GM21526 (cell line): ENCODE data around the gene SPARCL1.
"Not testable (repeated sequence)": the region's sequence is repeated elsewhere in the genome, so short reads cannot be mapped to it uniquely, and the experiment has no call there.

Experiments used
- ATAC-seq: cut with Tn5 transposase; IDR thresholded peaks from one replicate; pipeline ENCODE4 v1.9.1; 2021; ENCODE audit warnings: moderate library complexity; ENCODE audit not compliant: unreplicated experiment, low FRiP score

SPARCL1 gene

DNA sequence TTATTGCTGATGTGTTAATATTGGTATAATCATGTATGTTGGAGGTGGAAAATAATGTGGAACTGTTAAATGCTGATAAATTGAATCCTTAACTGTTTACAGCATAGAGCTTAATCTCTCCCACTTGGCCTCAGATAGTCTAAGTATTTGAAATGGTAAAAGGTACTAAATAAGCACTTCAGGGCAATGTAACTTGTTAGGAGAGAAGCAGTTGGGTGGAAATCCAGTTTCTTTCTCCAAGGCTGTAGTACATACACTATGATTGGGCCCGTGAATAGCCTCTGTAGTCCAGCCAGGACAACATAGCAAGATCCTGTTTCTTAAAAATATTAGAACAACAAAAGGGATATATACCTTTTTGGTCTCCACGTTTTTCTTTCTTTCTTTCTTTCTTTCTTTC lies 67.1 kb downstream of the SPARCL1 start:
- no peak for ATAC-seq

DNA sequence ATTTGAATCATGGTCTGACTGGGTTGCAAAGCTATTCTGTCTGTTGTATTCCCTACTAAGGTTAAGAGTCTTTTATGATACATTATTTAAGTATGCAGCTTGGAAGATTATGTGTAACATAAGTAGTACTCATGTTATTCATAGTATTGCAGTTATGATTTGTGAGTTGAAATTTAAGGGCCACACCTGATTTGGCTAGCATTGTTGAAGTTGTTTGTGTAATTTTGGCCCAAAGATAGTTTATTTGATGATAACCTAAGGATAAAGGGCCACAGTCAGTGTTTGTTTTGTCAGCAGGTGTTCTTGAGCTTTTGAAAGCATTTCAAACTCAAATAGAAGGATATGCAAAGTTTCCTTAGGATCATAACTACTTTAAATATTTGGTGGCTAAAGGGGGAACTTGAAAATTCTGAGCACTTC lies 67.9 kb downstream of the SPARCL1 start:
- no peak for ATAC-seq

DNA sequence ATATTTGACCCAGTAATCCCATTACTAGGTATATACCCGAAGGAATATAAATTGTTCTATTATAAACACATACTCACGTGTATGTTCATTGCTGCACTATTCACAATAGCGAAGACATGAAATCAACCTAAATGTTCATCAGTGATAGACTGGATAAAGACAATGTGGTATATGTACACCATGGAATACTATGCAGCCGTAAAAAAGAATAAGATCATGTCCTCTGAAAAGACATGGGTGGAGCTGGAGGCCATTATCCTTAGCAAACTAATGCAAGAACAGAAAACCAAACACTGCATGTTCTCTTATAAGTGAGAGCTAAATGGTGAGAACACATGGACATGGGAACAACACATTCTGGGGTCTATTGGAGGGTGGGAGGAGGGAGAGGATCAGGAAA lies 70.3 kb downstream of the SPARCL1 start:
- no peak for ATAC-seq

DNA sequence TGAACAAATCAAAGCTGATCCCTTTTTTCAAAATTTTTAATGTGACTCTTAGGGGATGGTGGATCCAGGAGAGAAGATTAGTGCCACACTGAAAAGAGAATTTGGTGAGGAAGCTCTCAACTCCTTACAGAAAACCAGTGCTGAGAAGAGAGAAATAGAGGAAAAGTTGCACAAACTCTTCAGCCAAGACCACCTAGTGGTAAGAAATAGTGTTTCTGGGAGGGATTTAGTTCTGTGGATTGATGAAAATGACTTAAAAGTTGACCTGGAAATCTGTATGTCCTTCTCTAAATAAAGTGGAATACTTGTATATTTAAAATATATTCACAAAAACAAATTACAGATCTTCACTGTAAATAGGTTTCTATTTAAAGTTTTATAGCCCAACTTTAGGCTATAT lies 77.6 kb downstream of the SPARCL1 start:
- no peak for ATAC-seq

DNA sequence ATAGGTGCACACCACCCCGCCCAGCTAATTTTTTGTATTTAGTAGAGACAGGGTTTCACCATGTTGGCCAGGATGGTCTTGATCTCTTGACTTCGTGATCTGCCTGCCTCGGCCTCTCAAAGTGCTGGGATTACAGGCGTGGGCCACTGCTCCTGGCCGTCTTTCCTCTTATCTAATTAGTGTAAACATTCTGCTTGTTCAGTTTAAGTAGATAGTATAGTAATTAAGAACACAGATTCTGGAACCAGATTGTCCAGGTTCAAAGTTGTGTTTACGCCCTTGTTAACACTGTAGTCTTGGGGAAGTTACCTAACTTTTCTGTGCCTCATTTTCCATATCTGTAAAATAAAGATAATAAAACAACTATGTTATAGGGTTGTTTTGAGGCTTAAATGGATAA lies 82.8 kb downstream of the SPARCL1 start:
- ATAC-seq, result not testable (repeated sequence)

DNA sequence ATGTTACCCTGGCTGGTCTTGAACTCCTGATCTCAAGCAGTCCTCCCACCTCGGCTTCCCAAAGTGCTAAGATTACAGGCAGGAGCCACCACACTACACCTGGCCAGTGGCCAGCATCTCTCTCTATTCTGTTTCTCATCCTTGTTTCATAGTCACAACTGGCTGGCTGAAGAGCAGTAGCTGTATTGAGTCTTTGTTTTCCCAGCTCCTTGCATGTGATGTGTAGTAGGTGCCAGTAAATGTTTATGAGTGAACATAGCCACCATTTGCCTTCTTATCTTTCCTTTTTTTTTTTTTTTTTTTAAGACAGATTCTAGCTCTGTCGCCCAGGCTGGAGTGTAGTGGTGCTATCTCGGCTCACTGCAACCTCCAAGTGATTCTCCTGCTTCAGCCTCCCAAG lies 83.2 kb downstream of the SPARCL1 start:
- no peak for ATAC-seq

DNA sequence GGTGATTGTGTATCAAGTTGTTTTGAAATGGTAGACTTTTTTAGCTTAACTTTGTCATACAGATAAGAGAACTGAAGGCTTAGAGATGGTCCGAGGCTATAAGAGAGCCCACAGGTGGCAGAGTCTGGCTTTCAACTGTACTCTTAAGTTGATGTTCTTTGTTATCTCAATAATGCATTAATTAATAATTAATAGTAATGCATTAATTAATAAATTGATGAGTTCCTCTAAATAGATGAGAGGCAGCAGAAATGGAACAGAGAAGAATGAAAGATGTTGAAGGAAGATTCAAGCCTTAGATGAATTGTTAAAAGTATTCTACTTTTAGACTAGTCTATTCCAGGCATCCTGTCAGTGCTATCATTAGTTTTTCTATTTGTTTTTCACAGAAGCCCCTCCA lies 84.4 kb downstream of the SPARCL1 start:
- ATAC-seq, result no peak

DNA sequence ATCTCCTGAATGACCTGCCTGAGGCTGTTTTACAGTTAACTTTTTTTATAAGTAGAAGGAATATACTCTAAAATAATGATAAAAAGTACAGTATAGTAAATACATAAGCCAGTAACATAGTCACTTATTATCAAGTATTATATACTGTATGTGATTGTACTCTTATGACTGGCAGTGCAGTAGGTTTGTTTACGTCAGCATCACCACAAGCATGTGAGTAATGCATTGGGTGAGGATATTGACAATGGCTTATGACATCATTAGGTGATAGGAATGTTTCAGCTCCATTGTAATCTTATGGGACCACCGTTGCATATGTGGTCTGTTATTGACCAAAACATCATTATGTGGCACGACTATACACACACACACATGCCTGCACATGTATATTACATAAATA lies 86.3 kb downstream of the SPARCL1 start:
- no peak for ATAC-seq

GRCh38 chr4:87433342-87433741 lies 95.8 kb downstream of the SPARCL1 start:
- ATAC-seq, result no peak

GRCh38 chr4:87430038-87430437 lies 99.1 kb downstream of the SPARCL1 start:
- no peak for ATAC-seq

GRCh38 chr4:87428979-87429378 lies 100.2 kb downstream of the SPARCL1 start:
- ATAC-seq, result no peak

- ATAC-seq, result no peak
These were observed 101.7 kb downstream of the SPARCL1 start for GRCh38 chr4:87427518-87427868.

DNA sequence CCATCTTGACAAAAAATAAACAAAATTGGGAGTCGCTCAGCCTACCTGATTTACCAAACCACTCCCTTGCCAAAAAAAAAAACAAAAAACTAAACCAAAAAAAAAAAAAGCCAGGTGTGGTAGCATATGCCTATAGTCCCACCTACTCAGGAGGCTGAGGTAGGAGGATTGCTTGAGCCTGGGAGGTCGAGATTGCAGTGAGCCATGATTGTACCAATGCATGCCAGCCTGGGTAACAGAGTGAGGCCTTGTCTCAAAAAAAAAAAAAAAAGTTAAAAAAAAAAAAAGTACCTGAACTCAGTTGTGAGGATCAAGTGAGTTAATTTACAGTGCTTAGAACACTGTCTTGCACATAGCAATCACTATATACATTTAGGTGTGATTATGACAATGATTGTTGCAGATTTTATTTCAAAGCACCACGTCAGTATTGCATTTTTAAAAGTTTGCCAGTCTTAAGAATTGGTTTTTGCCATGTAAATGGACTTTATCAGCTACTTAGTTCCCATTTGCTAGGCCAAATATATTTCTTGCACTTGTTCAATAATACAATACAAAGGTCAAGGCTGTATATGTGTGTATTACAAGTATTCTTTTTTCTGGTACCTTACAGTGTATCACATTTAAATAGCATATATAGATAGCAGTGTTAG lies 102.2 kb downstream of the SPARCL1 start:
- ATAC-seq, result no peak

GRCh38 chr4:87425711-87426110 lies 103.5 kb downstream of the SPARCL1 start:
- ATAC-seq, result no peak

DNA sequence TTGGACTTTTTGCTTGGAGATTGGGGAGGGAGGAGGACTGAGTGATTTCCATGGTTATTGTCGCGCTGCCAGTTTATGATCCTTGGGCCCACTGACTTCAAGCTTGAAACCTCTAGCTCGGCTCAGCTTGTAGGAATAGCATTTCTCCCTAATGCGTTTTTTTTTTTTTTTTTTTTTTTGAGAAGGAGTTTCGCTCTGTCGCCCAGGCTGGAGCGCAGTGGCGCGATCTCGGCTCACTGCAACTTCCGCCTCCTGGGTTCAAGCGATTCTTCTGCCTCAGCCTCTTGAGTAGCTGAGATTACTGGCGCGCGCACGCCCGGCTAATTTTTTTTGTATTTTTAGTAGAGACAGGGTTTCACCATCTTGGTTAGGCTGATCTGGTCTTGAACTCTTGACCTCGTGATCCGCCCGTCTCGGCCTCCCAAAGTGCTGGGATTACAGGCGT lies 105.1 kb downstream of the SPARCL1 start:
- ATAC-seq, result not testable (repeated sequence)
